ENCODE results near the gene ARHGEF3. TPM values are rescaled to one million over a fixed set of nuclear protein-coding genes. Genes with fewer than 3 reads are reported as not detected.

The ARHGEF3 gene
- total RNA-seq, 4 donors from 2014 or later: 3.1 to 11.6 (median 5.7) TPM

DNA sequence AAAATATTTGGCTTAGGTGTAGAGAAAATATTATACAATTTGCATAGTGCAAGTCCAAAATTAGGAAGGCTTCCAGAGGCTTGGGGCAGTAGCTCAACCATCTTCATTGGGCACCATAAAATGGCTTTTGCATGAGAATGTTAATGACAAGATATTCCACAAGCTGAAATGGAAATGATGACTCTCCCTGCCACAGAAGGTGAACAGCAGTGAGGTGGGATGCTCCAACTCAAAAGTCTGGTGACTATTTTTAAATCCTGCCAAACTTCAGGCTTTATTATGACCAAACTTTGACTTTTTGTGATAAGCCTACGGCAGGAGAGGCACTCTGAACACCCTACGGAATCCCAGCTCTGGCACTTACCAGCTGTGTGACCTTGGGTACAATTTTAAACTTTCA lies 37.6 kb downstream of the ARHGEF3 start:
- intact Hi-C loops (cut with DNase I; ENCODE audit: low total_unique reads): no loop called here
- no peak overlapping the region for H3K27ac ChIP-seq
- TF ChIP-seq, protein P1, sequence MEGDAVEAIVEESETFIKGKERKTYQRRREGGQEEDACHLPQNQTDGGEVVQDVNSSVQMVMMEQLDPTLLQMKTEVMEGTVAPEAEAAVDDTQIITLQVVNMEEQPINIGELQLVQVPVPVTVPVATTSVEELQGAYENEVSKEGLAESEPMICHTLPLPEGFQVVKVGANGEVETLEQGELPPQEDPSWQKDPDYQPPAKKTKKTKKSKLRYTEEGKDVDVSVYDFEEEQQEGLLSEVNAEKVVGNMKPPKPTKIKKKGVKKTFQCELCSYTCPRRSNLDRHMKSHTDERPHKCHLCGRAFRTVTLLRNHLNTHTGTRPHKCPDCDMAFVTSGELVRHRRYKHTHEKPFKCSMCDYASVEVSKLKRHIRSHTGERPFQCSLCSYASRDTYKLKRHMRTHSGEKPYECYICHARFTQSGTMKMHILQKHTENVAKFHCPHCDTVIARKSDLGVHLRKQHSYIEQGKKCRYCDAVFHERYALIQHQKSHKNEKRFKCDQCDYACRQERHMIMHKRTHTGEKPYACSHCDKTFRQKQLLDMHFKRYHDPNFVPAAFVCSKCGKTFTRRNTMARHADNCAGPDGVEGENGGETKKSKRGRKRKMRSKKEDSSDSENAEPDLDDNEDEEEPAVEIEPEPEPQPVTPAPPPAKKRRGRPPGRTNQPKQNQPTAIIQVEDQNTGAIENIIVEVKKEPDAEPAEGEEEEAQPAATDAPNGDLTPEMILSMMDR (IDR thresholded peaks at IDR 0.05 in 4 of 5, conservative IDR thresholded peaks at IDR 0.05 in 1 of 5): no peak
- TF ChIP-seq POLR2A (IDR thresholded peaks at IDR 0.05): no peak
- in situ Hi-C loops (cut with MboI; ENCODE audit: low sequenced_read_pairs in 4 of 4): no loop called here
- H3K4me3 ChIP-seq: no peak overlapping the region
- H3K4me1 ChIP-seq: peaks cover 14 to 16% of the 10 kb centered on the region in 2 donors
- ATAC-seq (no peak), DNase-seq (no peak)
- H3K36me3 ChIP-seq: no peaks in the 10 kb centered on the region
- no peaks in the 10 kb centered on the region for H3K27me3 ChIP-seq
- no peaks in the 10 kb centered on the region for H3K9me3 ChIP-seq

DNA sequence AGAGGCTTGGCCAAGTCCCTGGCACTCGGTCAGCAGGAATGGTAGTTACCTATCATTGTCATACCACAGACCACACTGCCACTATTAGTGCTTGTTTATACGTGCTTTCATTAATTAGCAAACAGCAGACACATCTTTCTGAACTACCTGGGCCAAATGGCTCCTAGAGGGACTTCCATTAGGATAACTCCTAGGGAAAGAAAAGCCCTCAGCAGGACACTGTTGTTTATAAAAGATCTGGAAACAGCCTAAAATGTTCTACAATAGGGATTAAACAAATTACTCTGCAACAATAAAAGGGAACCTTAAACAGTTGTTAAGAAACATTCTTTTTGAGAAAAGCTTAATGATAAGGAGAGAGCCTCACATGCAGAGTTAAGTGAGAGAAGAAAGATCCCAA lies 38.5 kb downstream of the ARHGEF3 start:
- Histone ChIP-seq H3K36me3 (no peaks in the 10 kb centered on the region), H3K4me1 (peaks cover 16 to 21% of the 10 kb centered on the region in 2 donors), H3K27ac (no peak overlapping the region), H3K9me3 (no peaks in the 10 kb centered on the region), H3K4me3 (no peak overlapping the region), H3K27me3 (no peaks in the 10 kb centered on the region)
- TF ChIP-seq, protein P1 (IDR thresholded peaks at IDR 0.05 in 4 of 5, conservative IDR thresholded peaks at IDR 0.05 in 1 of 5): no peak
- no peak for TF ChIP-seq POLR2A (IDR thresholded peaks at IDR 0.05)
- in situ Hi-C loops (cut with MboI; ENCODE audit: low sequenced_read_pairs in 4 of 4): no loop called here
- intact Hi-C loops (cut with DNase I; ENCODE audit: low total_unique reads): no loop called here
- ATAC-seq (no peak), DNase-seq (no peak)

DNA sequence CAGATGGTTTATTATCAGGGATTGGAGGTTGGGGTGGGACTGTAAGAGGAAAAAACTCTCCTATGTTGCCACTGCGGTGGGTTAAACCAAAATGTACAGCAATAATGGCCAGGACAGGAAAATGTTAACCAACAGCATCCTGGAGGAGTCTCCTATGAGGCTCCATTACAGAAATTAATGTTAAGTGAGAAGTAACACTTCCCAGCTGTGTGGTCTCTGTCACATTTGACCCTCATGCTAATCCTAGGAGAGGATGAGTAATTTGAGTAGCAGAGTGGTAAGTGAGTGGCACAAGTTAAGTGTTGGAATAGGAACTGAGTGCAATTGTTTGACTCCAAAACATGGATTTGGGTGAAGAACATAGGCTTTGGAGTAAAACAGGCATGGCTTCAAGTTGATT lies 39.0 kb downstream of the ARHGEF3 start:
- in situ Hi-C loops (cut with MboI; ENCODE audit: low sequenced_read_pairs in 4 of 4) (no loop called here), intact Hi-C loops (cut with DNase I; ENCODE audit: low total_unique reads) (no loop called here)
- DNase-seq (no peak), ATAC-seq (no peak)
- no peak for TF ChIP-seq POLR2A (IDR thresholded peaks at IDR 0.05)
- TF ChIP-seq, protein P1 (IDR thresholded peaks at IDR 0.05 in 4 of 5, conservative IDR thresholded peaks at IDR 0.05 in 1 of 5): no peak
- Histone ChIP-seq H3K27ac (no peak overlapping the region), H3K27me3 (no peaks in the 10 kb centered on the region), H3K36me3 (no peaks in the 10 kb centered on the region), H3K4me1 (peaks cover 16 to 21% of the 10 kb centered on the region in 2 donors), H3K4me3 (no peak overlapping the region), H3K9me3 (no peaks in the 10 kb centered on the region)

DNA sequence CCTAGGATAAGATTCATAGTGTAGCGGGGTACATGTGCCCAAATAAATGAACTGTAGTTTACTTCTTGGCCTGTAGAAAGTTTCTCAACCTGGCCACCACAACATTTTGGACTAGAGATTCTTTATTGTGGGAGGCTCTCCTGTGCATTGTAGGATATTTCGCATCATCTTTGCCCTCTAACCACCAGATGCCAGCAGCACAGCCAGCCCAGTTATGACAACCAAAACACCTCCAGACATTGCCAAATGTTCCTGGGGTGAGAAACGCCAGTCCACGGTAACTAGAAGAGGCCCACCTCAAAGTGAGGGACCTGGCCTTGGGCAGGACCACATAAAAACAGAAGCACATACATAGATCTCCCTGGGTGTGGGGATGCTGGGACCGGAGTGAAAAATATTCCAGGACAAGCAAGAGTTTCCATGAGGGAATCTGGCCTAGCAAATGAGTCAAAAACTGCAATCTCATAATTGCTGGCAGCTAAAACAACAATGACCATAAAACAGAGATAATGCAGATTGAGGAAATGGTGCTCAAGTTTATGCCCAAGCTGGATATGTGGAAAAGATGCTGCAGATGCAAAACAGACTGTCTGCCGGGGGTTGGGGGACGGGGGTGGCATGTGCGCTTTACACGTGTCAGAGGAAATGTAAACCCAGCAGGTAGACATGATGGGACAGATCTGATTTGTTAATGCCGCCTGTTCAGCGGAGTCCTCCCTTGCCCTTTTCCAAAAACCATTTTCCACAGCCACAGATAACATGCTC lies 39.7 kb downstream of the ARHGEF3 start:
- no peak for DNase-seq
- no peak for ATAC-seq
- no peaks in the 10 kb centered on the region for H3K36me3 ChIP-seq
- intact Hi-C loops (cut with DNase I; ENCODE audit: low total_unique reads): no loop called here
- in situ Hi-C loops (cut with MboI; ENCODE audit: low sequenced_read_pairs in 4 of 4): no loop called here
- TF ChIP-seq, protein P1 (IDR thresholded peaks at IDR 0.05 in 4 of 5, conservative IDR thresholded peaks at IDR 0.05 in 1 of 5): no peak
- no peak for TF ChIP-seq POLR2A (IDR thresholded peaks at IDR 0.05)
- peaks cover 18 to 21% of the 10 kb centered on the region in 2 donors for H3K4me1 ChIP-seq
- no peaks in the 10 kb centered on the region for H3K27me3 ChIP-seq
- H3K27ac ChIP-seq: no peak overlapping the region
- H3K9me3 ChIP-seq: no peaks in the 10 kb centered on the region
- H3K4me3 ChIP-seq: no peak overlapping the region
